ENCODE data around the gene SCAI.

DNA sequence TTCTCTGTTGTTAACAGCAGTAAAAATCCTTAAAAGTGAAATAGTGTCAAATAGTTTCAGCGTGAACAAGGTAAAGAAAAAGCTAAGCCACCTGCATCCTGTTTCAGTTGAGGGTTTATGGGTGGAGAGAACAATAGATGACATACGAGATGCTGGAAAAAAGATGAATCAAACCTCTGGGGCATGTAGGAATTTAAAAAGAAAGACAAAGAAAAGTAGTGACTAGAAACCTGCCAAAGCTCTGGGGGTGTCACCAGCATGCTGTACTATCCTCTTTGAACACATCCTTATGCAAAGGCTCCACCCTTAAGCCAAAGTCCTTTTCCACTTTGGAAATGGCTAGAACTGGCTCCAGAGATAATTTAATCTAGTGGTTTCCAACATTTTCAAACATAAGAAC, 22.2 kb downstream of the SCAI start:
- TF ChIP-seq, protein P1, sequence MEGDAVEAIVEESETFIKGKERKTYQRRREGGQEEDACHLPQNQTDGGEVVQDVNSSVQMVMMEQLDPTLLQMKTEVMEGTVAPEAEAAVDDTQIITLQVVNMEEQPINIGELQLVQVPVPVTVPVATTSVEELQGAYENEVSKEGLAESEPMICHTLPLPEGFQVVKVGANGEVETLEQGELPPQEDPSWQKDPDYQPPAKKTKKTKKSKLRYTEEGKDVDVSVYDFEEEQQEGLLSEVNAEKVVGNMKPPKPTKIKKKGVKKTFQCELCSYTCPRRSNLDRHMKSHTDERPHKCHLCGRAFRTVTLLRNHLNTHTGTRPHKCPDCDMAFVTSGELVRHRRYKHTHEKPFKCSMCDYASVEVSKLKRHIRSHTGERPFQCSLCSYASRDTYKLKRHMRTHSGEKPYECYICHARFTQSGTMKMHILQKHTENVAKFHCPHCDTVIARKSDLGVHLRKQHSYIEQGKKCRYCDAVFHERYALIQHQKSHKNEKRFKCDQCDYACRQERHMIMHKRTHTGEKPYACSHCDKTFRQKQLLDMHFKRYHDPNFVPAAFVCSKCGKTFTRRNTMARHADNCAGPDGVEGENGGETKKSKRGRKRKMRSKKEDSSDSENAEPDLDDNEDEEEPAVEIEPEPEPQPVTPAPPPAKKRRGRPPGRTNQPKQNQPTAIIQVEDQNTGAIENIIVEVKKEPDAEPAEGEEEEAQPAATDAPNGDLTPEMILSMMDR (IDR thresholded peaks at IDR 0.05; ENCODE audit: insufficient read depth, low read length, poor library complexity, severe bottlenecking): no peak
- no peak for TF ChIP-seq EZH2phosphoT487 (conservative IDR thresholded peaks at IDR 0.05; ENCODE audit: low read length)

Measured in SU-DHL-6 (cell line).